ENCODE results near the gene HMGB3. TPM values are rescaled to one million over a fixed set of nuclear protein-coding genes. Genes with fewer than 3 reads are reported as not detected.
"Not testable (repeated sequence)": the region's sequence is repeated elsewhere in the genome, so short reads cannot be mapped to it uniquely, and the experiment has no call there.

Gene HMGB3
- total RNA-seq, 1 donor from 2014 or later: 28.4 TPM

DNA sequence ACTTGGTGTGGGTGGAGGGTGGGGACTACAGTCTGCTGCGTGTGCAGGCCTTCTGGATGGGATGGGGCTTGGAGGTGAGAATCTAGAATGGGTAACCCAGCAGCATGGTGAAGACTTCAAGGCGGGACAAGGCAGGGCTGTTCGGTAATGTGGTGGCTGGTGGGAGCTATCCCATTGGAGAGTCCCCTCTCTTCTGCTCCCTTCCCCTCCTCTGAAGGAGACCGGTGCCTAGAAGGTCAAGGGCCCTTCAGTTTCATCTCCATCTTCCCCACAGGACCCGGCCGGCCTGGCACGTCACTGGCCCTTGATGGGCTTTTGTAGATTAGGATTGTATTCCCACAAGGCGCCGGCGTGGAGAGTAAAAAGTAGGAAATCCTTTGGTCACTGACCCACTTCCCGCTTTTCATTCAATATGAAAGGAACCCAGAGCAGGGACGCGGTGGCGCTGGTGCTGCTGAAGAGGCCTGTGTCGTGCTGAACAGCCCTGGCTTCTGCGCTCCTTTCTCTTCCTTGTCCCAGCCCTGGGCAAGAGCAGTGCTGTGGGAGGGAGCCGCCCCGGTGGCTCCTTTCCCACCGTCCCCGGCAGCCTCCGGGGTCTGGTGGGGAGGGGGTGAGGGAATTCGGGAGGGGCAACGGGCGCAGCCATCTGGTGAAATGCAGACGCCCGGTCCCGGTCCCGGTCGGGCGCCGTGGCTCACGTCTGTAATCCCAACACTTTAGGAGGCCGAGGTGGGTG lies 7.3 kb upstream of the HMGB3 start:
- intact Hi-C loops (cut with DNase I): no loop called here
- no peak for ATAC-seq
- DNase-seq (ENCODE audit: low spot score): no peak

- ATAC-seq (no peak), DNase-seq (ENCODE audit: low spot score) (no peak)
- intact Hi-C loops (cut with DNase I): no loop called here
Observed at GRCh38 chrX:150977411-150978162, 5.5 kb upstream of the HMGB3 start.

GRCh38 chrX:150980186-150980585 lies 2.9 kb upstream of the HMGB3 start:
- ATAC-seq (no peak), DNase-seq (ENCODE audit: low spot score) (no peak)
- intact Hi-C loops (cut with DNase I): no loop called here

GRCh38 chrX:150980711-150981110 lies 2.4 kb upstream of the HMGB3 start:
- ATAC-seq (no peak), DNase-seq (ENCODE audit: low spot score) (no peak)
- intact Hi-C loops (cut with DNase I): no loop called here

GRCh38 chrX:150982235-150982787 lies 824 bp upstream of the HMGB3 start:
- intact Hi-C loops (cut with DNase I): no loop called here
- DNase-seq (ENCODE audit: low spot score): no peak
- ATAC-seq: no peak

DNA sequence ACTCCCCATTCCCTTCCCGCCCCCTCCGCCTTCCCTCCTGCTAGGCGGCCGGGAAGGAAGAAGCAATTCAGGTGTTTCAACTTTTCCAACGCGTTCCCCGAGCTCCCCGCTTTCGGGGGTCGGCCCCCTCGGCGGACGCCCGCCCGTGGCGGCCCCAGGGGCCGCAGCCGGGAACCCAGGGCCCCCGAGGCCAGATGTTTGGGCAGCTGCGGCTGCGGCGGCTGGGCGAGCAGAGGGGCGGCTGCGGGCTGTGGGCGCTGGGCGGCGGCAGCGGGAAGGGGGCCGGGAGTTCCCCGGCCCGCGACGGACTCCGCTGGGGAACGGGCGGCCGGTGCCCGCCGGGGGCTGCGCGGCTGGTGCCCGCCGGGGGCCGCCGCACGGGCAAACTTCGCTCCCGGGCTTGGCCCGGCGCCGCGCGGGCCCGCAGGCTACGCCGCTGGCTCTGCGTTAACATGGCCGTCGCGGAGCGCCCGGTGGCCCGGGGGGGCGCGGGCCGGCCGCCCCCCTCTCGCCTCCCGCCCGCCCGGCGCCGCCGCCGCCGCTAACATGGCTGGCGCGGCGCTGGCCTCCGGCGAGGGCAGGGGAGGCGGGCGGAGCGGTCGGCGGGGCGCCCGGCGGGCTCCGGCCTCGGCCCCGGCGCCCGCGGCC lies 510 bp downstream of the HMGB3 start:
- intact Hi-C loops (cut with DNase I): no loop called here
- DNase-seq (ENCODE audit: low spot score) (no peak), ATAC-seq (no peak)

DNA sequence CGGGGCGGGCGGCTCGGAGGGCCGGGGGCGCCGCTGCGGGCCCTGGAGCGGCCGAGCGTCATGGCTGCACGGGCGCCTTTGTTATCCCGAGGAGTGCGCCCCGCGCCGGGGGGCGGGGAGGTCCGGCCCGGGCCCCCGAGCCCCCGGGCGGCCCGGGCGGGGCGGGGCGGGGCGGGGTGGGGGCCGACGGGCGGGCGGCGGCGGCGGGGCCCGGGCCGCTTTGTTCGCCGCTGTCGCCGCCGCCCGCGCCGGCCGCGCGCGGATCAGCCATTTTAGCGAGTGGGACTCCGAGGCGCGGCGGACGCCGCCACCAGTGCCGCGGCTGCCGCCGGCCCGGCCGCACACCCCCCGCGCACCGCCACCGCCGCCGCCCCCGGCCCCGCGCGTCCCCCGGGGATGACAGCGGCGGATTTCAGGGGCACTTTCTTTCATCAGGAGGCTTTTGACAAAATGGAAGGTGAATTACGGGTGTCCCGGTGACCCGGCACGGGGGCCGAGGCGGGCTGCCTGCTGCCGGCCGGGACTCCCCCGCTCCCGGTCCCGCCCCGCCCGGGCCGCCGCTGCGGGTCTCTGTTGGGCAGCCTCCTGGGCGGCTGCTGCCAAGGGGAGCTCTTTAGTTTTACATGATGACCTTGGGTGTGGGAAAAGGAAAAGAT lies 1.2 kb downstream of the HMGB3 start:
- intact Hi-C loops (cut with DNase I): no loop called here
- DNase-seq (ENCODE audit: low spot score) (no peak), ATAC-seq (no peak)

DNA sequence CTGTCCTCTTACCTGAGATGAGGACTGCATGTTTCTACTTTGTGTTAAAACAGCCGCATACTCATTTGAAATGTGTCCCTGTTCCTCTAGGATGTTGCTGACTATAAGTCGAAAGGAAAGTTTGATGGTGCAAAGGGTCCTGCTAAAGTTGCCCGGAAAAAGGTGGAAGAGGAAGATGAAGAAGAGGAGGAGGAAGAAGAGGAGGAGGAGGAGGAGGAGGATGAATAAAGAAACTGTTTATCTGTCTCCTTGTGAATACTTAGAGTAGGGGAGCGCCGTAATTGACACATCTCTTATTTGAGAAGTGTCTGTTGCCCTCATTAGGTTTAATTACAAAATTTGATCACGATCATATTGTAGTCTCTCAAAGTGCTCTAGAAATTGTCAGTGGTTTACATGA lies 4.6 kb downstream of the HMGB3 start:
- ATAC-seq; DNase-seq (ENCODE audit: low spot score); intact Hi-C loops (cut with DNase I): not testable (repeated sequence)

DNA sequence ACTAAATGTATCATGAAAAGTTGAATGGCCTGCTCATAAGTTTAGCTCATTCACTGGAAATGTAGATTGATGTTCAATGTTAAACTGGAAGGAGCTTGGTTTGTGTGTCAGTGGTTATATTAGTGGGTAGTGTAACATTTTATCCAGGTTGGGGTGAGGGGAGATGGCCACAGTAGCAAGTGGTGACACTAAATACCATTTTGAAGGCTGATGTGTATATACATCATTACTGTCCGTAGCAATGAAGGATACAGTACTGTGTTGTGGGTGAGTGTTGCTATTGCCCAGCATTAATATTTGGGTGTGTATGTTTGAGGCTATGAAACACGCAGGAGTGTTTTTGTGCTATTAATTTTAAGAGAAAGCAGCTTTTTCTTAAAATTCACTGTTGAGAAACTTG lies 6.3 kb downstream of the HMGB3 start:
- ATAC-seq: no peak
- intact Hi-C loops (cut with DNase I): no loop called here
- DNase-seq (ENCODE audit: low spot score): no peak

- ATAC-seq: no peak
- no peak for DNase-seq (ENCODE audit: low spot score)
- intact Hi-C loops (cut with DNase I): no loop called here
Observed at GRCh38 chrX:150990910-150991309, 7.8 kb downstream of the HMGB3 start.

DNA sequence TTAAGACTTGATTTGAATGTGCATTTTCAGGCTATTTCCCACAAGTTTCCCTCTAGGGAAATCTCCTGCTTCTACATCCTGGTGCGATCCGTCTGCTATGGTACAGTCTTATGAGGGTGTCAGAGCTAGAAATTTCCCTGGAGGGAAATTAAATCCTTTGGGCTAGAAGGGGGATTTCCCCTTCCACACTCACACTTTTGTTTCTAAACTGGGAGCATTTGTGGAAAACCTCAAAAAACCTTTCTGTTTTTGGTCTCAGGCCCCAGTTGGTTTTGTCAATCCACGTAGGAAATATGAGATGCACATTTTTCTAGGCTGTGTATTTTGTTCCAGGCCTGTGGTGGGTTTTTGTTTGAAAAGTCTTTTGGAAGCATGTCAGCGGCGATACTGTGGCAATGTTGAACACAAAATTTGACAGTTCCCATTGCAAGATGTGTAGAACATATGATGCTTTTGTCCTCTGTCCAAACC lies 17.8 kb downstream of the HMGB3 start:
- intact Hi-C loops (cut with DNase I): no loop called here
- DNase-seq (ENCODE audit: low spot score) (no peak), ATAC-seq (no peak)

GRCh38 chrX:151004085-151004484 lies 20.9 kb downstream of the HMGB3 start:
- intact Hi-C loops (cut with DNase I): no loop called here
- no peak for DNase-seq (ENCODE audit: low spot score)
- ATAC-seq: no peak

DNA sequence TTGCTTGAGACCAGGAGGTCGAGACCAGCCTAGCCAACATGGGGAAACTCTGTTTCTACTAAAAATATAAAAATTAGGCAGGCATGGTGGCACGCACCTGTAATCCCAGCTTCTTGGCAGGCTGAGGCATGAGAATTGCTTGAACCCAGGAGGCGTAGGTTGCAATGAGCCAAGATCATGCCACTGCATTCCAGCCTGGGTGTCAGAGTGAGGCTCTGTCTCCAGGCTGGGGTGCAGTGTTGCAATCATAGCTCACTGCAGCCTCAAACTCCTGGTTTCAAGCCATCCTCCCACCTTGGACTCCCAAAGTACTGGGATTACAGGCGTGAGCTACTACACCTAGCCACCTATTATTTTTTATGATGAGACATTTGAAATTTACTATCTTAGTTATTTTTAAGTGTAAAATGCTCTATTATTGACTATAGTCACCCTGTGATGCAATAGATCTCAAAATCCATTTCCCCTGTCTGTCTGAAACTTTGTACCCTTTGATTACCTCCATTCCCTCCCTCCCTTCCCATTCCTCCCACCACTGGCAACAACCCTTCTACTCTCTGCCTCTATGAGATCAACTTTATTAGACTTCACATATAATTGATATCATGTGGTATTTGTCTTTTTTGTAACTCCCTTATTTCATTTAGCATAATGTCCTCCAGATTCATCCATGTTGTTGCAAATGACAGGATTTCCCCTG lies 23.4 kb downstream of the HMGB3 start:
- DNase-seq (ENCODE audit: low spot score): no peak
- intact Hi-C loops (cut with DNase I): no loop called here
- no peak for ATAC-seq

DNA sequence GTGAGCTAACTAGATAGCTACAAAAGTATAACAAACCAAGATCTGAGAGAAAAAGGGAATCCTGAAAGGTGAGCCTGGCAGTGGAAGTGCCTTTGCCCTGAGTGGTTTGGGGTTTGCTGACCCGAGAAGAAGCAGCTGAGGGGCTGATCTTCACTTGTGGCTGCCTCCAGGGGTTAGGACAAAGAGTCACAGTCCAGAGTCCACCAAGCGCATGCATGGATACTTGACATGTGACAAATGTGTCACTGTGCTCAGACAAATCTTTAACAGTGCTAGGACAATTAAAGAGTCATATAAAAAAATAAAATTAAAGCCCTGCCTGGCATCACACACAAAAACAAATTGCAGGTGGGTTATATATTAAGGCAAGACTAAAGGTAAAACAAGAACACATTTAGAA lies 26.4 kb downstream of the HMGB3 start:
- intact Hi-C loops (cut with DNase I): no loop called here
- no peak for DNase-seq (ENCODE audit: low spot score)
- ATAC-seq: no peak

DNA sequence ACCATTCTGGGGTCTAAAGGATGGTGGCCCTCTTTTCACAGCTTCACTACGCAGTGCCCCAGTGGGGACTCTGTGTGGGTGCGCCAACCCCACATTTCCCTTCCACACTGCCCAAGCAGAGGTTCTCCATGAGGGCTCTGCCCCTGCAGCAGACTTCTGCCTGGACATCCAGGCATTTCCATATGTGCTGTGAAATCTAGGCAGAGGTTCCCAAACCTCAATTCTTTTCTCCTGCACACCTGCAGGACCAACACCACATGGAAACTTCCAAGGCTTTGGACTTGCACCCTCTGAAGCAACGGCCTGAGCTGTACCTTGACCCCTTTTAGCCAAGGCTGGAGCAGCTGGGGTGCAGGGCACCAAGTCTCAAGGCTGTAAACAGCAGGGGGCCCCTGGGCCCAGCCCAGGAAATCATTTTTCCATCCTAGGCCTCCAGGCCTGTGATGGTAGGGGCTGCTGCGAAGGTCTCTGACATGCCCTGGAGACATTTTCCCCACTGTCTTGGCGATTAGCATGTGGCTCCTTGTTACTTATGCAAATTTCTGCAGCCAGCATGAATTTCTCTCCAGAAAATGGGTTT lies 30.1 kb downstream of the HMGB3 start:
- DNase-seq (ENCODE audit: low spot score): no peak
- ATAC-seq: no peak
- intact Hi-C loops (cut with DNase I): no loop called here

GRCh38 chrX:151015684-151016083 lies 32.5 kb downstream of the HMGB3 start:
- ATAC-seq: no peak
- intact Hi-C loops (cut with DNase I): no loop called here
- no peak for DNase-seq (ENCODE audit: low spot score)

DNA sequence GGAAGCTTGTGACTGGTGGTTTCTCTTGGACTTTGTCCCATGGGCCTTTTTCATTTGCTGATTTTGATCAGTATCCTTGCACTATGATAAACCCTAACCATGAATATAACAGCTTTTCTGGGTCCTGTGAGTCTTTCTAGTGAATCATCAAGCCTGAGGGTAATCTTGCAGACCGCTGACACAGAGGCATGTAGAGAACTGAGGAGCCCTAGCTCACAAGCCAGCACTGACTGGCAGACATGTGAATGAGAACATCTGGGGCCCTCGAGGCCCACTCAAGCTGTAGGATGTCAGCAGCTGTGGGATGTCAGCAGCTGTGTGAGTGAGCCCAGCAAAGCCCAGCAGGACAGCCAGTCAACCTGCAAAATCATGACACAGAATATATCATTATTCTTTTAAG lies 36.7 kb downstream of the HMGB3 start:
- no peak for ATAC-seq
- DNase-seq (ENCODE audit: low spot score): no peak
- intact Hi-C loops (cut with DNase I): no loop called here

GRCh38 chrX:151030845-151031244 lies 47.7 kb downstream of the HMGB3 start:
- intact Hi-C loops (cut with DNase I): no loop called here
- DNase-seq (ENCODE audit: low spot score) (no peak), ATAC-seq (no peak)

All from sciatic nerve (tissue), 2 donors.